NCI-H1048 (cell line): ENCODE results near the gene CXCL12.

ENCODE experiments used
- DNase-seq: peaks from one replicate; lab custom pipeline; 2025; lab: John Stamatoyannopoulos, UW

Gene CXCL12

GRCh38 chr10:44384601-44385025, 284 bp downstream of the CXCL12 start:
- DNase-seq, result no peak

GRCh38 chr10:44383749-44384600, 922 bp downstream of the CXCL12 start:
- DNase-seq, result no peak

- no peak for DNase-seq
These were observed 1.7 kb downstream of the CXCL12 start for GRCh38 chr10:44382981-44383748.

- no peak for DNase-seq
These were observed 2.6 kb downstream of the CXCL12 start for GRCh38 chr10:44382131-44382858.

- no peak for DNase-seq
These were observed 3.9 kb downstream of the CXCL12 start for GRCh38 chr10:44380829-44381600.

- no peak for DNase-seq
These were observed 5.0 kb downstream of the CXCL12 start for GRCh38 chr10:44379907-44380306.

- DNase-seq, result no peak
These were observed 6.3 kb downstream of the CXCL12 start for GRCh38 chr10:44378626-44379025.

GRCh38 chr10:44377651-44378310, 7.1 kb downstream of the CXCL12 start:
- DNase-seq, result no peak

GRCh38 chr10:44376472-44377099, 8.3 kb downstream of the CXCL12 start:
- DNase-seq, result no peak

GRCh38 chr10:44374155-44374554, 10.7 kb downstream of the CXCL12 start:
- no peak for DNase-seq

GRCh38 chr10:44373341-44373995, 11.4 kb downstream of the CXCL12 start:
- no peak for DNase-seq

- DNase-seq, result no peak
These were observed 12.7 kb downstream of the CXCL12 start for GRCh38 chr10:44372181-44372580.

- no peak for DNase-seq
These were observed 14.1 kb downstream of the CXCL12 start for GRCh38 chr10:44370731-44371248.

- no peak for DNase-seq
These were observed 15.0 kb downstream of the CXCL12 start for GRCh38 chr10:44369854-44370253.

- no peak for DNase-seq
These were observed 15.6 kb downstream of the CXCL12 start for GRCh38 chr10:44369296-44369695.

- no peak for DNase-seq
These were observed 16.3 kb downstream of the CXCL12 start for GRCh38 chr10:44368637-44369036.

- no peak for DNase-seq
These were observed 17.8 kb downstream of the CXCL12 start for GRCh38 chr10:44366941-44367630.

GRCh38 chr10:44364566-44364965, 20.3 kb downstream of the CXCL12 start:
- no peak for DNase-seq

- DNase-seq, result no peak
These were observed 21.2 kb downstream of the CXCL12 start for GRCh38 chr10:44363716-44364115.
